H9 (cell line): ENCODE measurements around the gene KIAA2012. TPM values are rescaled to one million over a fixed set of nuclear protein-coding genes. Genes with fewer than 3 reads are reported as not detected.

ENCODE experiments used
- DNase-seq: peaks from one replicate; pipeline ENCODE4 v3.0.0-alpha.2; 2017
- H2AFZ ChIP-seq: one replicate; pipeline ENCODE4 v1.6.1; 2013; ENCODE audit warnings: mild to moderate bottlenecking, low read length, control low read depth, moderate library complexity
- H2AK5ac ChIP-seq: 2 replicates; pipeline ENCODE4 v1.6.1; 2013; ENCODE audit warnings: low read length, control low read depth, mixed read lengths; ENCODE audit not compliant: insufficient read length
- H2BK120ac ChIP-seq: one replicate; pipeline ENCODE4 v1.6.1; 2013; ENCODE audit warnings: low read depth, mild to moderate bottlenecking, low read length, control low read depth, inconsistent platforms; ENCODE audit not compliant: poor library complexity, severe bottlenecking
- H2BK12ac ChIP-seq: 2 replicates; pipeline ENCODE4 v1.6.1; 2013; ENCODE audit warnings: low read length, control low read depth, mixed read lengths, low read depth; ENCODE audit not compliant: insufficient read length
- H2BK15ac ChIP-seq: 2 replicates; pipeline ENCODE4 v1.6.1; 2013; ENCODE audit warnings: low read depth, low read length, control low read depth
- H2BK20ac ChIP-seq: one replicate; pipeline ENCODE4 v1.6.1; 2013; ENCODE audit warnings: low read depth, mild to moderate bottlenecking, low read length, control low read depth, inconsistent platforms; ENCODE audit not compliant: poor library complexity, severe bottlenecking
- H2BK5ac ChIP-seq: 2 replicates; pipeline ENCODE4 v1.6.1; 2013; ENCODE audit warnings: low read length, control low read depth, mixed read lengths; ENCODE audit not compliant: insufficient read length
- H3K14ac ChIP-seq: 2 replicates; pipeline ENCODE4 v1.6.1; 2013; ENCODE audit warnings: low read length, control low read depth; ENCODE audit not compliant: insufficient read depth
- H3K18ac ChIP-seq: 2 replicates; pipeline ENCODE4 v1.6.1; 2013; ENCODE audit warnings: low read depth, mild to moderate bottlenecking, mixed read lengths, low read length, control low read depth; ENCODE audit not compliant: insufficient read length
- H3K23ac ChIP-seq: 2 replicates; pipeline ENCODE4 v1.6.1; 2013; ENCODE audit warnings: low read length, control low read depth, mixed read lengths, low read depth; ENCODE audit not compliant: insufficient read length
- H3K23me2 ChIP-seq: 2 replicates; pipeline ENCODE4 v1.6.1; 2013; ENCODE audit warnings: low read depth, mild to moderate bottlenecking, mixed read lengths, low read length, control low read depth; ENCODE audit not compliant: insufficient read length, poor library complexity, severe bottlenecking
- H3K27ac ChIP-seq: 2 replicates; pipeline ENCODE4 v1.5.1; 2013; ENCODE audit warnings: low read length, control low read depth, mixed read lengths, low read depth; ENCODE audit not compliant: insufficient read length
- H3K27me3 ChIP-seq: 2 replicates; pipeline ENCODE4 v1.6.1; 2013; ENCODE audit warnings: low read length, control low read depth, inconsistent platforms; ENCODE audit not compliant: insufficient read depth
- H3K4ac ChIP-seq: 2 replicates; pipeline ENCODE4 v1.6.1; 2013; ENCODE audit warnings: low read depth, mild to moderate bottlenecking, control low read depth, inconsistent platforms, low read length, moderate library complexity
- H3K4me1 ChIP-seq: 2 replicates; pipeline ENCODE4 v1.6.1; 2013; ENCODE audit warnings: low read length, control low read depth, inconsistent platforms; ENCODE audit not compliant: insufficient read depth
- H3K4me2 ChIP-seq: 2 replicates; pipeline ENCODE4 v1.6.1; 2013; ENCODE audit warnings: low read length, control low read depth, mixed read lengths; ENCODE audit not compliant: insufficient read length, insufficient read depth
- H3K56ac ChIP-seq: 2 replicates; pipeline ENCODE4 v1.6.1; 2013; ENCODE audit warnings: low read depth, mild to moderate bottlenecking, mixed read lengths, low read length, control low read depth; ENCODE audit not compliant: insufficient read length
- H3K79me1 ChIP-seq: 2 replicates; pipeline ENCODE4 v1.6.1; 2013; ENCODE audit warnings: low read depth, mild to moderate bottlenecking, moderate library complexity, low read length, control low read depth, inconsistent platforms; ENCODE audit not compliant: insufficient read depth, poor library complexity, severe bottlenecking
- H3K79me2 ChIP-seq: 2 replicates; pipeline ENCODE4 v1.6.1; 2013; ENCODE audit warnings: low read length, control low read depth, inconsistent platforms; ENCODE audit not compliant: insufficient read depth
- H3K9ac ChIP-seq: 2 replicates; pipeline ENCODE4 v1.6.1; 2013; ENCODE audit warnings: low read length, control low read depth, mixed read lengths; ENCODE audit not compliant: insufficient read length; ENCODE audit errors: extremely low read depth
- H3K9me3 ChIP-seq: one replicate; pipeline ENCODE4 v1.6.1; 2013; ENCODE audit warnings: low read depth, low read length, inconsistent platforms; ENCODE audit not compliant: control insufficient read depth
- H3T11ph ChIP-seq: one replicate; pipeline ENCODE4 v1.6.1; 2013; ENCODE audit warnings: mild to moderate bottlenecking, low read length, control low read depth, inconsistent platforms
- H4K20me1 ChIP-seq: one replicate; pipeline ENCODE4 v1.6.1; 2013; ENCODE audit not compliant: control insufficient read depth, insufficient read length, insufficient read depth
- H4K5ac ChIP-seq: 2 replicates; pipeline ENCODE4 v1.6.1; 2013; ENCODE audit warnings: low read depth, mild to moderate bottlenecking, mixed read lengths, low read length, control low read depth; ENCODE audit not compliant: insufficient read length
- H4K8ac ChIP-seq: replicated peaks from 2 replicates; pipeline ENCODE4 v1.6.1; 2013; ENCODE audit warnings: low read length, control low read depth, mixed read lengths, low read depth; ENCODE audit not compliant: insufficient read length
- H4K91ac ChIP-seq: 2 replicates; pipeline ENCODE4 v1.6.1; 2013; ENCODE audit warnings: low read depth, mild to moderate bottlenecking, moderate library complexity, mixed read lengths, low read length, control low read depth; ENCODE audit not compliant: insufficient read length
- H3K27ac Mint-ChIP-seq, 3 experiments: 2 replicates in 2 of 3; 3 replicates in 1 of 3; pipeline ENCODE4 v1.8.0; 2020 to 2021; ENCODE audit warnings: mixed read lengths in 3 of 3, mild to moderate bottlenecking in 1 of 3, moderate library complexity in 1 of 3
- H3K27me3 Mint-ChIP-seq: 2 replicates; pipeline ENCODE4 v1.8.0; 2021; ENCODE audit warnings: low read depth, mild to moderate bottlenecking, moderate library complexity, mixed read lengths
- H3K36me3 Mint-ChIP-seq, 3 experiments: 2 replicates in 2 of 3; 3 replicates in 1 of 3; pipeline ENCODE4 v1.8.0; 2020 to 2021; ENCODE audit warnings: low read depth in 3 of 3, mixed read lengths in 3 of 3; ENCODE audit not compliant: insufficient read depth in 1 of 3
- H3K4me1 Mint-ChIP-seq, 2 experiments: 2 replicates each; pipeline ENCODE4 v1.8.0; 2020; ENCODE audit warnings: mixed read lengths in 2 of 2
- H3K4me3 Mint-ChIP-seq, 2 experiments: 2 replicates in 1 of 2; 3 replicates in 1 of 2; pipeline ENCODE4 v1.8.0; 2020 to 2021; ENCODE audit warnings: mild to moderate bottlenecking in 2 of 2, mixed read lengths in 2 of 2, moderate library complexity in 1 of 2
- H3K9me3 Mint-ChIP-seq, 2 experiments: 2 replicates in 1 of 2; 3 replicates in 1 of 2; pipeline ENCODE4 v1.8.0; 2020; ENCODE audit warnings: mild to moderate bottlenecking in 2 of 2, mixed read lengths in 2 of 2, moderate library complexity in 1 of 2
- WGBS: extraction: QIAGEN DNeasy Blood & Tissue Kit; methylation state at CpG from one replicate; pipeline ENCODE4 v1.1.7; 2013; ENCODE audit warnings: missing lambda C conversion rate, low lambda C conversion rate, mixed read lengths; ENCODE audit not compliant: insufficient read length; ENCODE audit errors: extremely low coverage; 5-methylcytosine and 5-hydroxymethylcytosine counted together
- total RNA-seq: library from RNA; stranded (reverse); gene quantifications from 2 replicates; pipeline ENCODE4 v1.2.1, GENCODE V29; 2021
- TF ChIP-seq, protein P1 (sequence below): fragments of 200-600 bp; sonication (generic); conservative IDR thresholded peaks from 3 replicates; pipeline ENCODE4 v1.8.0; 2021; ENCODE audit warnings: antibody characterized with exemption, mild to moderate bottlenecking

KIAA2012 gene
- total RNA-seq, 1 experiment from 2014 or later, result not detected

DNA sequence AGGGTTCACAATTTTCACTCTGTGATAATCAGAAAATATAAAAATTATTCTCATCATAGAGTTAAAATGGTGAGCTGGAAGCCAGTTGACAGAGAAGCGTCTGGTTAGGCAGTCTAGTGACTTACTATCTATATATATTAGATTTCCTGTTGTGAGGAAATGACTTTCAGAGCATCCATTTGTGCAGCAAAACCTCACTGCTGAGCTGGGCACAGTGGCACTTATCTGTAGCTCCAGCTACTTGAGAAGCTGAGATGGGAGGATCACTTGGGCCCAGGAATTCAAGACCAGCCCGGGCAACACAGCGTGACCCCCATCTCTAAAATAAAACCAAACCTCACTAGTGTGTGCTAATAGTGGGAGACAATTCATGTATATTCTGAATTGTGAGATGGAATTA, 7.2 kb upstream of the KIAA2012 start:
- H3K9me3 ChIP-seq, result no peaks in the 10 kb centered on the region
- no peak overlapping the region for H4K8ac ChIP-seq
- no CpG with 5 or more reads among the region's 3 CpGs for WGBS
- Mint-ChIP-seq H3K4me1 (peaks cover 24% of the 10 kb centered on the region in 2 experiments), H3K4me3 (no peak overlapping the region), H3K9me3 (no peaks in the 10 kb centered on the region; a peak in 1 of 5 replicates), H3K36me3 (no peaks in the 10 kb centered on the region), H3K27me3 (no peaks in the 10 kb centered on the region), H3K27ac (no peak overlapping the region)
- H2BK120ac ChIP-seq, result no peak overlapping the region
- no peak overlapping the region for H3K56ac ChIP-seq
- H3K4ac ChIP-seq, result no peak overlapping the region
- no peak overlapping the region for H4K5ac ChIP-seq
- H3K79me2 ChIP-seq, result no peaks in the 10 kb centered on the region
- no peaks in the 10 kb centered on the region for H3K27me3 ChIP-seq
- H3K4me2 ChIP-seq, result no peak overlapping the region
- no peaks in the 10 kb centered on the region for H3K23me2 ChIP-seq
- H3T11ph ChIP-seq, result no peak overlapping the region
- H3K18ac ChIP-seq, result no peak overlapping the region
- no peak overlapping the region for H3K27ac ChIP-seq
- no peak overlapping the region for H2BK20ac ChIP-seq
- no peak overlapping the region for H3K14ac ChIP-seq
- no peak overlapping the region for H3K23ac ChIP-seq
- H2AK5ac ChIP-seq, result no peak overlapping the region
- no peak overlapping the region for H2BK5ac ChIP-seq
- no peak overlapping the region for H3K9ac ChIP-seq
- H3K79me1 ChIP-seq, result no peaks in the 10 kb centered on the region
- TF ChIP-seq, protein P1, sequence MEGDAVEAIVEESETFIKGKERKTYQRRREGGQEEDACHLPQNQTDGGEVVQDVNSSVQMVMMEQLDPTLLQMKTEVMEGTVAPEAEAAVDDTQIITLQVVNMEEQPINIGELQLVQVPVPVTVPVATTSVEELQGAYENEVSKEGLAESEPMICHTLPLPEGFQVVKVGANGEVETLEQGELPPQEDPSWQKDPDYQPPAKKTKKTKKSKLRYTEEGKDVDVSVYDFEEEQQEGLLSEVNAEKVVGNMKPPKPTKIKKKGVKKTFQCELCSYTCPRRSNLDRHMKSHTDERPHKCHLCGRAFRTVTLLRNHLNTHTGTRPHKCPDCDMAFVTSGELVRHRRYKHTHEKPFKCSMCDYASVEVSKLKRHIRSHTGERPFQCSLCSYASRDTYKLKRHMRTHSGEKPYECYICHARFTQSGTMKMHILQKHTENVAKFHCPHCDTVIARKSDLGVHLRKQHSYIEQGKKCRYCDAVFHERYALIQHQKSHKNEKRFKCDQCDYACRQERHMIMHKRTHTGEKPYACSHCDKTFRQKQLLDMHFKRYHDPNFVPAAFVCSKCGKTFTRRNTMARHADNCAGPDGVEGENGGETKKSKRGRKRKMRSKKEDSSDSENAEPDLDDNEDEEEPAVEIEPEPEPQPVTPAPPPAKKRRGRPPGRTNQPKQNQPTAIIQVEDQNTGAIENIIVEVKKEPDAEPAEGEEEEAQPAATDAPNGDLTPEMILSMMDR, result no peak
- peaks cover 9% of the 10 kb centered on the region; the same call in 1 of the 2 replicates for H3K4me1 ChIP-seq
- no peak overlapping the region for H2AFZ ChIP-seq
- H4K20me1 ChIP-seq, result no peaks in the 10 kb centered on the region
- no peak for DNase-seq
- H2BK12ac ChIP-seq, result no peak overlapping the region
- H2BK15ac ChIP-seq, result no peak overlapping the region
- no peak overlapping the region for H4K91ac ChIP-seq
